T-helper 2 cell (primary cell): ENCODE data around the gene ZNF248.
"Not testable (repeated sequence)": the region's sequence is repeated elsewhere in the genome, so short reads cannot be mapped to it uniquely, and the experiment has no call there.

ENCODE experiments used
- DNase-seq, 5 experiments: peaks; one replicate each; pipeline versions ENCODE4 v3.0.0 to v3.0.0-alpha.2; 2012 to 2022
- total RNA-seq, 2 donors: gene quantifications; one replicate each; lab custom pipeline; 2026; lab: John Stamatoyannopoulos, UW

The ZNF248 gene
- total RNA-seq, result 5.3 to 13.7 reads per million in 2 donors

GRCh38 chr10:37857287-37858211 is at the start of gene ZNF248:
TSS of gene ZNF248 (minus strand) at chr10:37857610. CDS start at chr10:37856310, 1,300 bp downstream.
- peak; percentile 87 to 98 (median 91) for DNase-seq

- DNase-seq, result no peak
These were observed 49.0 kb upstream of the ZNF248 start for GRCh38 chr10:37906382-37906781.

- no peak for DNase-seq
These were observed 39.0 kb upstream of the ZNF248 start for GRCh38 chr10:37896436-37896835.

- no peak for DNase-seq
These were observed 38.3 kb upstream of the ZNF248 start for GRCh38 chr10:37895674-37896073.

GRCh38 chr10:37885850-37886249 is 28.4 kb upstream of the ZNF248 start:
- DNase-seq, result no peak

- DNase-seq, result no peak
These were observed 15.5 kb upstream of the ZNF248 start for GRCh38 chr10:37872955-37873354.

- DNase-seq, result no peak
These were observed 14.9 kb upstream of the ZNF248 start for GRCh38 chr10:37872283-37872682.

GRCh38 chr10:37871568-37872251 is 14.3 kb upstream of the ZNF248 start:
- no peak for DNase-seq

- no peak for DNase-seq
These were observed 13.7 kb upstream of the ZNF248 start for GRCh38 chr10:37871143-37871542.

GRCh38 chr10:37868796-37869195 is 11.4 kb upstream of the ZNF248 start:
- DNase-seq, result no peak

- DNase-seq, result no peak
These were observed 8.8 kb upstream of the ZNF248 start for GRCh38 chr10:37865957-37866803.

GRCh38 chr10:37865264-37865663 is 7.9 kb upstream of the ZNF248 start:
- DNase-seq, result no peak

- DNase-seq, result peak in 1 of 5 experiments; percentile 36
These were observed 3.2 kb upstream of the ZNF248 start for GRCh38 chr10:37860494-37861190.

GRCh38 chr10:37859270-37859669 is 1.9 kb upstream of the ZNF248 start:
- not testable (repeated sequence) for DNase-seq

- DNase-seq, result peak in 3 of 5 experiments; percentile 5 to 50 (median 7)
These were observed 526 bp downstream of the ZNF248 start for GRCh38 chr10:37856881-37857286.

GRCh38 chr10:37855636-37856035 is 1.8 kb downstream of the ZNF248 start:
- no peak for DNase-seq

- DNase-seq, result no peak
These were observed 2.8 kb downstream of the ZNF248 start for GRCh38 chr10:37854626-37855025.

- no peak for DNase-seq
These were observed 12.8 kb downstream of the ZNF248 start for GRCh38 chr10:37844644-37845043.

- DNase-seq, result no peak
These were observed 18.2 kb downstream of the ZNF248 start for GRCh38 chr10:37839243-37839642.

- DNase-seq, result peak in 1 of 5 experiments; percentile 13
These were observed 25.7 kb downstream of the ZNF248 start for GRCh38 chr10:37831495-37832333.

- DNase-seq, result no peak
These were observed 30.6 kb downstream of the ZNF248 start for GRCh38 chr10:37826806-37827205.
